ENCODE measurements around the gene ATP7B. TPM values are rescaled to one million over a fixed set of nuclear protein-coding genes. Genes with fewer than 3 reads are reported as not detected.
A peak's percentile ranks its signal among the peaks of the same experiment; 100 is the strongest.

ATP7B gene
- total and polyA plus RNA-seq, 2 experiments from 2014 or later = 2.2 to 12.8 TPM

GRCh38 chr13:51912511-51913225, 98.6 kb downstream of the ATP7B start:
- no peak overlapping the region for H3K27ac ChIP-seq (ENCODE audit: low read depth)
- H3K36me3 ChIP-seq (ENCODE audit: insufficient read depth) = no peaks in the 10 kb centered on the region
- Mint-ChIP-seq H3K36me3 (ENCODE audit: low read depth) (no peaks in the 10 kb centered on the region), H3K27ac (no peak overlapping the region), H3K4me3 (no peak overlapping the region), H3K9me3 (no peaks in the 10 kb centered on the region), H3K4me1 (peaks cover 11% of the 10 kb centered on the region), H3K27me3 (ENCODE audit: insufficient read depth, low read depth, poor library complexity) (peaks cover 9% of the 10 kb centered on the region)
- no peak overlapping the region for H3K4me2 ChIP-seq
- no peaks in the 10 kb centered on the region for H3K79me2 ChIP-seq (replicated peaks; ENCODE audit: insufficient read depth)
- no peaks in the 10 kb centered on the region for H3K27me3 ChIP-seq (ENCODE audit: insufficient read depth)
- H3K4me3 ChIP-seq = no peak overlapping the region
- TF ChIP-seq EZH2 (IDR thresholded peaks at IDR 0.05; ENCODE audit: low read depth, unreplicated experiment) (no peak), EZH2phosphoT487 (IDR thresholded peaks at IDR 0.05; ENCODE audit: unreplicated experiment) (no peak), CREB1 (CRISPR knock-in tag; IDR thresholded peaks at IDR 0.05; ENCODE audit: low read depth) (no peak), CTCF (conservative IDR thresholded peaks at IDR 0.05; ENCODE audit: low read depth in 2 of 2) (no peak), JUNB (IDR thresholded peaks at IDR 0.05; ENCODE audit: unreplicated experiment) (no peak)
- TF ChIP-seq, protein P1, sequence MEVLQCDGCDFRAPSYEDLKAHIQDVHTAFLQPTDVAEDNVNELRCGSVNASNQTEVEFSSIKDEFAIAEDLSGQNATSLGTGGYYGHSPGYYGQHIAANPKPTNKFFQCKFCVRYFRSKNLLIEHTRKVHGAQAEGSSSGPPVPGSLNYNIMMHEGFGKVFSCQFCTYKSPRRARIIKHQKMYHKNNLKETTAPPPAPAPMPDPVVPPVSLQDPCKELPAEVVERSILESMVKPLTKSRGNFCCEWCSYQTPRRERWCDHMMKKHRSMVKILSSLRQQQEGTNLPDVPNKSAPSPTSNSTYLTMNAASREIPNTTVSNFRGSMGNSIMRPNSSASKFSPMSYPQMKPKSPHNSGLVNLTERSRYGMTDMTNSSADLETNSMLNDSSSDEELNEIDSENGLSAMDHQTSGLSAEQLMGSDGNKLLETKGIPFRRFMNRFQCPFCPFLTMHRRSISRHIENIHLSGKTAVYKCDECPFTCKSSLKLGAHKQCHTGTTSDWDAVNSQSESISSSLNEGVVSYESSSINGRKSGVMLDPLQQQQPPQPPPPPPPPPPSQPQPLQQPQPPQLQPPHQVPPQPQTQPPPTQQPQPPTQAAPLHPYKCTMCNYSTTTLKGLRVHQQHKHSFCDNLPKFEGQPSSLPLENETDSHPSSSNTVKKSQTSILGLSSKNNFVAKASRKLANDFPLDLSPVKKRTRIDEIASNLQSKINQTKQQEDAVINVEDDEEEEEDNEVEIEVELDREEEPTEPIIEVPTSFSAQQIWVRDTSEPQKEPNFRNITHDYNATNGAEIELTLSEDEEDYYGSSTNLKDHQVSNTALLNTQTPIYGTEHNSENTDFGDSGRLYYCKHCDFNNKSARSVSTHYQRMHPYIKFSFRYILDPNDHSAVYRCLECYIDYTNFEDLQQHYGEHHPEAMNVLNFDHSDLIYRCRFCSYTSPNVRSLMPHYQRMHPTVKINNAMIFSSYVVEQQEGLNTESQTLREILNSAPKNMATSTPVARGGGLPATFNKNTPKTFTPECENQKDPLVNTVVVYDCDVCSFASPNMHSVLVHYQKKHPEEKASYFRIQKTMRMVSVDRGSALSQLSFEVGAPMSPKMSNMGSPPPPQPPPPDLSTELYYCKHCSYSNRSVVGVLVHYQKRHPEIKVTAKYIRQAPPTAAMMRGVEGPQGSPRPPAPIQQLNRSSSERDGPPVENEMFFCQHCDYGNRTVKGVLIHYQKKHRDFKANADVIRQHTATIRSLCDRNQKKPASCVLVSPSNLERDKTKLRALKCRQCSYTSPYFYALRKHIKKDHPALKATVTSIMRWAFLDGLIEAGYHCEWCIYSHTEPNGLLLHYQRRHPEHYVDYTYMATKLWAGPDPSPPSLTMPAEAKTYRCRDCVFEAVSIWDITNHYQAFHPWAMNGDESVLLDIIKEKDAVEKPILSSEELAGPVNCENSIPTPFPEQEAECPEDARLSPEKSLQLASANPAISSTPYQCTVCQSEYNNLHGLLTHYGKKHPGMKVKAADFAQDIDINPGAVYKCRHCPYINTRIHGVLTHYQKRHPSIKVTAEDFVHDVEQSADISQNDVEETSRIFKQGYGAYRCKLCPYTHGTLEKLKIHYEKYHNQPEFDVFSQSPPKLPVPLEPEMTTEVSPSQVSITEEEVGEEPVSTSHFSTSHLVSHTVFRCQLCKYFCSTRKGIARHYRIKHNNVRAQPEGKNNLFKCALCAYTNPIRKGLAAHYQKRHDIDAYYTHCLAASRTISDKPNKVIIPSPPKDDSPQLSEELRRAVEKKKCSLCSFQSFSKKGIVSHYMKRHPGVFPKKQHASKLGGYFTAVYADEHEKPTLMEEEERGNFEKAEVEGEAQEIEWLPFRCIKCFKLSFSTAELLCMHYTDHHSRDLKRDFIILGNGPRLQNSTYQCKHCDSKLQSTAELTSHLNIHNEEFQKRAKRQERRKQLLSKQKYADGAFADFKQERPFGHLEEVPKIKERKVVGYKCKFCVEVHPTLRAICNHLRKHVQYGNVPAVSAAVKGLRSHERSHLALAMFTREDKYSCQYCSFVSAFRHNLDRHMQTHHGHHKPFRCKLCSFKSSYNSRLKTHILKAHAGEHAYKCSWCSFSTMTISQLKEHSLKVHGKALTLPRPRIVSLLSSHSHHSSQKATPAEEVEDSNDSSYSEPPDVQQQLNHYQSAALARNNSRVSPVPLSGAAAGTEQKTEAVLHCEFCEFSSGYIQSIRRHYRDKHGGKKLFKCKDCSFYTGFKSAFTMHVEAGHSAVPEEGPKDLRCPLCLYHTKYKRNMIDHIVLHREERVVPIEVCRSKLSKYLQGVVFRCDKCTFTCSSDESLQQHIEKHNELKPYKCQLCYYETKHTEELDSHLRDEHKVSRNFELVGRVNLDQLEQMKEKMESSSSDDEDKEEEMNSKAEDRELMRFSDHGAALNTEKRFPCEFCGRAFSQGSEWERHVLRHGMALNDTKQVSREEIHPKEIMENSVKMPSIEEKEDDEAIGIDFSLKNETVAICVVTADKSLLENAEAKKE (CRISPR knock-in tag; IDR thresholded peaks at IDR 0.05) = no peak
- no peaks in the 10 kb centered on the region for H3K9me2 ChIP-seq (ENCODE audit: insufficient read depth)
- ATAC-seq (peak; percentile 36; the same call in 2 of the 3 replicates), DNase-seq (ENCODE audit: low spot score) (no peak)
- H3F3A ChIP-seq (replicated peaks; ENCODE audit: low read depth) = no peaks in the 10 kb centered on the region
- H2AFZ ChIP-seq = no peak overlapping the region
- no peaks in the 10 kb centered on the region for H3K4me1 ChIP-seq (ENCODE audit: insufficient read depth)
- H4K20me1 ChIP-seq (replicated peaks; ENCODE audit: insufficient read depth) = no peaks in the 10 kb centered on the region
